HL-60/S4 (cell line): ENCODE data around the gene GYS2.
"Not testable (repeated sequence)": the region's sequence is repeated elsewhere in the genome, so short reads cannot be mapped to it uniquely, and the experiment has no call there.

Source experiments
- in situ Hi-C: fragments of 300-500 bp; cut with MboI; formaldehyde crosslinking; loops from 2 replicates; pipeline ENCODE4 v1.14.3; 2022; ENCODE audit warnings: low sequenced_read_pairs

The GYS2 gene

DNA sequence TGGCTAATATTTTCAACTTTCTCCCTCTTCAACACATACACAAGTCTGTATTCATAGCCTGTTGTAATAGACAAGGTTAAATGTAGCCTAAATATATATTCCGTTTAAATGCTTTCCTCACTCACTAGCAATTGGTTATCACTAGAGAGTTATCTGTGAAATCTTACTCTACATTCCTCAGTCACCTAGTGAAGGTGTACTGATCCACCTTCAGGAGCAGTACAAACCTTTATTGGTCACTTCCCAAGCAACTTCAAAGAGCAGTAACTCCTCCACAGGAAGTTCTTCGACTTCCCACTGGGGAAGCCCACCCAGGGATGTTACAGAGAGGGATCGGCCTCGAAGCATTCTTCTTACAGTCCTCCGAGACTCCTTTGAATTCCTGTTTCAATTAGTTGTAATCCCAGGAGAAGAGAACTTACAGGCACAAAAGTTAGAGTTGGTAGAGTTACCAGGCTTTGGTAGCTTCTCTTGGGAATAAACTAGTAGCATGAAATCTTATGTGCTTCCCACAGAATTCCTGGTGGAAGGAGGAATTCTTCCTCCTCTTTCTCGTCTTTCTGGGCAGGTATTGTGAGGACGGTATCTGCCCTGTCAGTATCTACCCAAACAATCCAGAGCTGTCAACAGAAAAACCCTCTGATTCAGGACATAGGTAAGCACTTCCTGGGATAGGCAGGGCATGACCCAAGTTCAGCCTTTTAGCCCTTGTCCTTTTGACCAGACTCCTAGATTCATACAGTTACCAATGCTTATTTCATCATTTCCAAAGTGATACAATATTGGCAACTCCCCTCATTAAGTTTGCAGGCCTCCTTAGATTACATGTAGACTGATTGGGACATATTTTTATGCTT lies at the start of gene GYS2:
Gene GYS2 (minus strand): TSS at position 603 of the 857 bp plus-strand sequence. CDS start 255 bp downstream, at position 348.
- in situ Hi-C loops, result no loop called here

DNA sequence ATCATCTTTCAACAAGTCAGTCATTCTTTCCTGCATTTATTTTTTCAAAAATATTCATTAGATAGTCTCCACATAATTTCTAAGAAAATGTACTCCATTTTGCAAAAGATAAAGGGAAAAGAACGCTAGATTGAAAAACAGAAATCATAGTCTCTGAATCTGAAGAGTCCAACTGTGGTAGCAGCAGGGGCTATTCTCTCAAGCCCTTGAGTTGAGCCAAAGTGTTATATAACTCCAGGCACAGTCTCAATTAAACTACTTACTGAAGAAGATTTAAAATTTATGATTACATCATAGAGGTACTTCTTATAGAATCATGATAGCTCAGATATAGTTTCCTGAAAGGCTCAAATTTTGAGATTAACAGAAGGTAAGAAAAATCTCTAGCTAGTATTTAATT lies 47.2 kb upstream of the GYS2 start:
- in situ Hi-C loops, result no loop called here

DNA sequence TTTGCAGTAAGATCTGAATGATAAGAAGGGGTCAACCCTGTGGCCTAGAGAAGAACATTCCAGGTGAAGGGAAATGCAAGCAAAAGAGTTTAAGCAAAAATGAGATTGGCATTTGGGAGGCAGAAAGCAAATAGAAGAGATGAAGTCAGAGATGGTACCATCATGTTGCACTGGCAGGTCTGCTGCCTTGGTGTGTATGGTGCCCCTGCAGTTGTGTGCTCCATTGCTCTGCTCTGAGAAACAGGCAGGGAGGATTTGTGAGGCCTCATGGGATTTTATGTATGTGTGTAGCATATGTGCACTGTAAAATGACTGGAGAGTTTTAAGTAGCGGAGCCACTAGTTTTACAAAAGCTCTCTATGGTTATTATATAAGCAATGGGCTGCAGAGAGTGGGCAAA lies 46.4 kb upstream of the GYS2 start:
- in situ Hi-C loops, result no loop called here

DNA sequence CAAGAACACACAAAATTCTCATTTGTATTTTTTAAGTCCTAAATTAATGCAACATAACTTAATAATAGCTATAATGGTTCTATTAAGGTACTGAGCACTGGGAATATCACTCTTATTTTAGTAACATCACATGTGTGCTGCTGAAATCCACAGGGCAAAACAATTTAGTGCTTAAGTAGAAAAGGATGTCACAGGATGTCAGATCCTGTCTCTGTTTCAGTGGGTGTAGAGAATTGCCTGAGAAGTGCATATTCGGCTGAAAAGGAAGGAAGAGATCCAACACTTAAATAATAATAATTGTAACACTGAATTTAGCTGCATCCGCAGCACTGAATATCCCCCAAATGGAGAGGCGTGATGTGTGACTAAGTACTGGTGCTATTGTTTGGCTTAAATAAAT lies 44.4 kb upstream of the GYS2 start:
- in situ Hi-C loops, result no loop called here

DNA sequence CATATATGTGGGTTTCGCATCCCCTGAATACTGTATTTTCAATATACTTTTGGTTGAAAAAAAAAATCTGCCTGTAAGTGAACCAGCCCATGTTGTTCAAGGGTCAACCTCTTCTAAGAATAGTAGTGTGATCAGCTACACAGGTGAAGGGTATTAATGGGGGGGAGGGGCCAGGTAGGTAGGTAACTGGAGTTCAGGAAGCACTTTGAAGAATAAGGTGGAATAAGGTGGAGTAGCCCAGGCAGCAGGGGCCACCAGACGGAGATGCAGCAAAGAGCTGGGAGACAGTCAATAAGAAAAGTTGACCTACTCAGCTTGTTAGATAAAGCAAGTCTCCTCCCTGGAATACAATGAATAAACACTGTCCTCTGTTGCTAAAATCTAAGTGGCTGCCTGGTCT lies 43.7 kb upstream of the GYS2 start:
- in situ Hi-C loops, result no loop called here

DNA sequence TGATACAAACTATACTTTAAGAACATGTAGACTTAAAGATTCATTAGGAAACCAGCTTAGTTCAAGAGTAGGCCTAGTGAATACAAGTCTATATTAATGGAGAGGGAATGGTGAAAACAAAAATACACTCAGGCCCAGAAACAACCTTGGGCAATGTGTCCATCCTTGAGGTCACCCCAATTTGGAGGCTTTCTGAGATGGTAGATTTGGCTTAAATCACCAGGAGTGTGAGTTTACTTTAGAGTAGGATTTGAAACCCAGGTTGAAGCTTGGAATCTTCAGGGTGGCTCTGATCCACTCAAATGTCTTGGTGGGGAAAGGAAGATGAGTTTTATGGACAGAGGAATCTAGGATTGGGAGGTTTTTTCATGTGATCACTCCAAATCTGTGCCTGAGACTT lies 42.5 kb upstream of the GYS2 start:
- in situ Hi-C loops, result no loop called here

DNA sequence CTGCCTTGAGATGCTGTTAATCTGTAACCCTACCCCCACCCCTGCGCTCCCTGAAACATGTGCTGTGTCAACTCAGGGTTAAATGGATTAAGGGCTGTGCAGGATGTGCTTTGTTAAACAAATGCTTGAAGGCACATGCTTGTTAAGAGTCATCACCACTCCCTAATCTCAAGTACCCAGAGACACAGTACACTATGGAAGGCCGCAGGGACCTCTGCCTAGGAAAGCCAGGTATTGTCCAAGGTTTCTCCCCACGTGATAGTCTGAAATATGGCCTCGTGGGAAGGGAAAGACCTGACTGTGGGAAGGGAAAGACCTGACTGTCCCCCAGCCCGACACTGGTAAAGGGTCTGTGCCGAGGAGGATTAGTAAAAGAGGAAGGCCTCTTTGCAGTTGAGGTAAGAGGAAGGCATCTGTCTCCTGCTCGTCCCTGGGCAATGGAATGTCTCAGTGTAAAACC lies 40.4 kb upstream of the GYS2 start:
- in situ Hi-C loops, result not testable (repeated sequence)

DNA sequence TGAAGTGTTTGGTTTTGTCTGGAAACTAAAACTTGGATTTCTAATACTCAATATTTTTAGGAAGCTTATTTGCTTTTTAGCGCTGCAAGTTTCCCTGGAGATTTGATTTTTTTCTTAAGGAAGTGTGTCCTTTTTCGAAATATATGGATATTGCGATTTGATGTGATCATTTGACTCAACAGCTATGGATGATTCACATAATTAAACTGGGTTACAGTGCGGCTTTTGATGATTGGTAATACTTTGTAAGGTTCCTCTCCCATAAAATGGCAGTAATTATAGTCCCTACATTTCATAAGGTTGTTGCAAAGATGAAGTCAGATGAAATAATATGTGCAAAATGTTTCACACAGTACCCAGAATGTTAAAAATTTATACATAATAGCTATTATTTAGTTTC lies 39.9 kb upstream of the GYS2 start:
- in situ Hi-C loops, result no loop called here

DNA sequence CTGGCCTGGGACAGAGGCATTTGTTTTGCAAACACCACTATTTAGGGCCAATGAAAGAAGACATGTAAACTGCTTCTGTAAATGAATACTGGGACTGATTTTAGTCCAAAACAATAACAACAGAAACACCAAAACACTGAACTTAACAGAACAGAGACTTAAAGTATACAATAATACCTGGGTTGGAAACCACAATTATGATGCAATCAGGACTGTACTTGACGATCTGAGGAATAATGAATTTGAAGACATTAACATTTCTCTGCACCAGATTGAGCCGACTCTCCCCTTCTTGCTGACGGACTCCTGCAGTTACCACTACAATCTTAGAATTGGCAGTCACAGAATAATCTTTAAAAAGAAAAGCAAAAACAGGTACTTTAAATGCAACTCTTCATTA lies 39.1 kb upstream of the GYS2 start:
- in situ Hi-C loops, result no loop called here

DNA sequence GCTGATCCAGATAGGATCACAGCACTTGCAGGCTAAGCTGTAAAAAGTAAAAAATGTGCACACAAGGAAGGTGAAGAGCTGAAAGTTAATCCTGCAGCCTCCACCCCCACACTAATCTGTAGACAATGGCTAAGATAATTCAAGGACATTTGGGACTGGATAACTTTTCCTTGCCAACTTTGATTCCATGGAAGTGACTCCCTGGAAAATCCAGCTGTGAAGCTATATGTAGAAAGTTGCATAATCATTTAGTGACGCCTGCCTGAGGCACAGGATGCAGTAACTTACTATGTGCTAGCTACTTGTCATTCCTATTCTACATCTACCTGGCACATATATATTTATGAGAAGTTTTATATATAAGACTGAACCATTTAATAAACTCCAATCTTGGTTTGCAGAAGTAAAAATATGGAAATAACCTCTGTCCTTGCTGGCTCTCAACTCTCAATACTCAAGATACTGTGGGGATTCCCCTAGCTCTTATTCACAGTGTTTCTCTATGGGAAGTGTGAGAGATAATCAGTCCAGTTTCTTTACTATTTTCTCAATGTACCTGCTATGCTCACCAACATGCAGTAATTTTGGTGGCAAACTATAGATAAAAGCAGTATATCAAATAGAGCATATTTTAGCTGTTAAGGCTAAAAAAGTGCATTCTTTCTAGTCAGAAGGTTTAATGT lies 38.2 kb upstream of the GYS2 start:
- in situ Hi-C loops, result no loop called here

DNA sequence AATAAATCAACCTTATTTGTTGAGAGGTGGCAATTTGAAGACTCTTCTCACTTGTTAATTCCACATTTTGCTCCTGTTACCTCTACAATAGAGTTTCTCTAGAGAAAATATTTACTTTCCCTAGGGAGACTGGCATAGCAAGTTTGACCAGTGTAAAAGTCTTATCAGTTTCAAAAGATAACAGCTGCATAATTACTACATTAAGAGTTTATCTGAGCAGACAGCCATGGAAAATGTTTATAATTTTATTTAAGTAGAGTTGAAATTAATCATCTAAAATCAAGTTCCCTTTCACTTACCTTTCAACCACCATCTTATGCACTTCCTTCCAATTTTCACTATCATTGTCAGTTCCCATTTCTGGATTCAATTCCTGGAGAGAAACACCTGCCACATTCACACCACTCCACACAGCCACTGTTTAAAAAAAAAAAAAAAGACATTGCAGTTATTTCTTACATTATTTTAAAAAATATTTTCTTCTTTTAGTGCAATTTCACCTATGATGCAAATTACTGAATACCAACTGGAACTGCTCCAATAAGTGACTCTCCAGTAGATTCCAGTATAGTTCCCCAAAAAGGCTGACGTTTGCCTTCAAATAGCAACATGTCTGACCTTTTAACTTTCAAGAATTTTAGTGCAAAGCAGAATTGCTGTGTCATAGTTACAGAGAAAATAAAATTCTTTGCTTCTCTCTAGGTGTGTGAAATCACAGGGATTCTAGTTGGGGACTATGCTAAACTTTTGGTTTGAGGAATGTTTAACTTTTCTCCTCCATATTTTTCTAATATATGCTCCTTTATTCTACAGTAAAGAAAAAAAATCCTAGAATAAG lies 33.6 kb upstream of the GYS2 start:
- in situ Hi-C loops, result no loop called here

DNA sequence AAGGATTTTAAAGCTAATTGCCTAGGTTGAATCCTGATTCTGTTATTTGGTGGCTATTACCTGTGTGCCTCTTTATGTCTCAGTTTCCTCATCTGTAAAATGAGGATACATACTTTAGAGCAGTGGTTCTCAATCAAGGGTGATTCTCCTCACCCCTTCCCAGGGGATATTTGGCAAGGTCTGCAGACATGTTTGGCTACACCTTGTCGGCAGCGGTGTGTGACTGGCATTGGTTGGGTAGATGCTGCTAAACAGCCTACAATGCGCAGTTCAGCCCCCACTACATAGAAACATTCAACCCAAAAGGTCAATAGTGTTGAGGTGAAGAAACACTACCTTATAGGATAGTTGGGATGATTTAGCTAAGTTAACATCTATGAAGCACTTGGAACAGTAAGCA lies 29.6 kb upstream of the GYS2 start:
- in situ Hi-C loops, result no loop called here

DNA sequence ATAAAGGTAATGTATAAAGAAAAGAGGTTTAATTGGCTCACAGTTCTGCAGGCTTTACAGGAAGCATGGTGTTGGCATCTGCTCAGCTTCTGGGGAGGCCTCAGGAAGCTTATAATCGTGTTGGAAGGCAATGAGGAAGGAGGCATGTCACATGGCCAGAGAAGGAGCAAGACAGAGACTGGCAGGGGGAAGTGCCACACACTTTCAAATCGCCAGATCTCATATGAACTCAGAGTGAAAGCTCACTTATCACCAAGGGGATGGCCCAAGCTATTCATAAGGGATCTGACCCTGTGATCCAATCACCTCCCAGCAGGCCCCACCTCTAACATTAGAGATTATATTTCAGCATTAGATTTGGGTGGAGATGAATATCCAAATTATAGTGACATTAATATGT lies 26.7 kb upstream of the GYS2 start:
- in situ Hi-C loops, result no loop called here

DNA sequence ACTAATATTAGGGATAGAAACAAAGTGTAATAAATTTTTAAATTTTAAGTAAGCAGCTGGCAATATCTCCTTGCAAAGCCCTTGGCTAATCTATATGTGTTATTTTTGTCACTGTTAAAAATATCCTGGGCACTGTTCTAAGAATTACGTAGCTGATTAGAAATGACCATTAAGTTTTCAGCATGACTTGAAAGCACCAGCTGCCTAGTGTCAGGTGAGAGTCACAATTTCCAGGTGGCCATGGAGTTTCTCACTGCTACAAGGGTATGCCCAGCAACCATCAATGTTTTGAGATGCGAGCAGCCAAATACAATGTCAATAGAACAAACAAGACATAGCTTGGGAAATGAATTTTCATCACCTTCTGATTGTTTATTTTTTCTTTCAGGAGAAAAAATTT lies 23.3 kb upstream of the GYS2 start:
- in situ Hi-C loops, result no loop called here

DNA sequence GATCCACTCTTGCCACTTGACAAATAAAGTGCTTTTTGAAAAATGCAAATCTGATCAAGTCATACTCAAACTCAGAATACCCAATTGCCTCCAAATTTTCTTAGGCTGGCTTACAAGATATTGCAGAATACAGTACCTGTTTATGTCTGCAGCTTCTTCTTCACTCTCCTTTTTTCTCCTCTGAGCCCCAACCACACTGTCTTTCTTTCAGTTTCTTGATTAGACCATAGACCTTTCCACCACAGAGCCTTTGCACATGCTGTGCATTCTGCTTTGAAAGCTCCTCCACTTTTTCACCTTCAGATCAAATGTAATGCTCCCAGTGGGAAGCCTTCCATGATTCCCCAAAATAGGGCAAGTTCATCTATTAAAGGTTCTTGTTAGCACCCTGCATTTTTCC lies 13.9 kb upstream of the GYS2 start:
- in situ Hi-C loops, result no loop called here

DNA sequence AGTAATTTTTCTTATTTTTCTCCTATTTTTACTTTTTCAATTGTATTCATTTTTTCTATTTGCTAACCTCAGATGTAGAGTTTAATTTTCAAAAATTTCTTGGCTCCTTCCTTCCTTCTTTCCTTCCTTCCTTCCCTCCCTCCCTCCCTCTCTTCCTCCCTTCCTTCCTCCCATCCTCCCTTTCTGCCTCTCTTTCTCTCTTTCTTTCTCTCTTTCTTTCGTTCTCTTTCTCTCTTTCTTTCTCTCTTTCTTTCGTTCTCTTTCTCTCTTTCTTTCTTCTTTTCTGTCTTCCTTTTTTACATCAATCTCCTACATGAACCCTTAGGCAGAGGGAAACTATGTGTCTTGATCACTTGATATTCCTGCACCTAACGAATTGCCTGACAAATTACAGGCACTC lies 12.4 kb upstream of the GYS2 start:
- in situ Hi-C loops, result no loop called here

DNA sequence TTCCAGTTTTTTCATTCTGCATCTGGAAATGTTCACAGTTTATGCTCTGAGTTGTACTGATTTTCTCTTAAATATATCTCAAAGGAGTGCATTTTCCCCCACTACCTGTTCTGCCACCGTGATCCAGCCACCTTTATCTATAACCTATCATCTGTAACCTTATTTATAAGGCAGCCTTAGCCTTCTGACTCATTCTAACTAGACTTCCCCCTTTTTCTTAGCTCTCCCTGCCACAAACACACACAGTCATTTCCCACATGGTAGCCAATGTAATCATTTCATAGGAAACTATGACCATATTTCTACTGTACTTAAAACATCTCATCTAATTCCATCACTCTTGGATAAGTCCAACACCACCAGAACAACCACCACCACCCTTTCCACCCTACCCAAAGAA lies 10.8 kb upstream of the GYS2 start:
- in situ Hi-C loops, result no loop called here

DNA sequence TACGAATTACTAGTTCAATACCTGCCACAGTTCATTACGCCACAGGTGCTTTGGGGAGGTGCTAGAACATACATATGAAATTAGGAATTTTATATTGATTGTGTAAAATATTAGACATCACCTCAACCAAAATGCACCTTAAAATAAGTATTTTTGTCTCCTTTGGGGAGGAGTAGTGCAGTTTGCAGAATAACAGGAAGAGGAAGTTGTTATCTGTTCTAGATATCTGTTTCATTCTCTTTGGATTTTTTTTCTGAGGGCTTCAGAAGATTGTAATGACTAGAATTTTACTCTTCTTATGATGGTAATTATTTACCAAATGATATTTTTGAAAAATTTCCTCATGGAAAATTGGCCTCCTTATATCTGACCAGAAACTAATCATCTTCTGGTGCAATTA lies 9.9 kb upstream of the GYS2 start:
- in situ Hi-C loops, result no loop called here

DNA sequence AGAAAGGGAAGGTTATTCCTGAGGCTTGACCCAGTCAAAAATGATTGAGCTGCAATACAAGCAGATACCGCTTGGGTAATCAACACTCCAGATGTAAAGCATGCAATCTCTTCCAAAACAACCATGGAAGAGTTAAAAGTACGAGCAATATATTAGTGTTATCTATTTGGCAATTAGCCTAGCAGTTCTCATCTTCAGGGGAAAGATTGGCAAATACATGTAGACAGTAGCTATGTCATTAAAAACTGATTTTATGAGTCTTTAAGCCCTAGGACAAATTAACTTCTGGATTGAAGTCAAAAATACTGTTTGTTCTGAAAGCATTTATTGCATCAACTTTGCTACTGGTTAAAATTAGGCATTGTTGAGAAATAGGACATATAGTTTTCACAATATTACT lies 9.3 kb upstream of the GYS2 start:
- in situ Hi-C loops, result no loop called here

DNA sequence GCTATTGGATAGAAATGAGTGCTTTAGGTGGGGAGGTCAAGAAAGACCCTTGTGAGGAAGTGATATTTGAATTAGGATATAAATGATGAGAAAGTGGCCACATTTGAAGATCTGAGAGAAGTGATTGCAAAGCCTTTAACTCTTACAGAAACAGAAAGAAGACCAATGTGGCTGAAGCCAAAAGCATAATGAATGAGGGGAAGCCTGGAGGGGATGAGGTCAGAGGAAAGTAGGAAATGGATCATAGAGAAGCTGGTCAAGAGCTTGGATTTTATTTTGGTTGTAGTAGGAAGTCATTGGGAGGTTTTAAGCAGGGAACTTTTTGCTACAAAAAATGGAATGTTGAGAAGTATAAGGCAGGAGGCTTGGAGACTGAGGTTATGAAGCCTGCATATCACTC lies 3.5 kb upstream of the GYS2 start:
- in situ Hi-C loops, result no loop called here

DNA sequence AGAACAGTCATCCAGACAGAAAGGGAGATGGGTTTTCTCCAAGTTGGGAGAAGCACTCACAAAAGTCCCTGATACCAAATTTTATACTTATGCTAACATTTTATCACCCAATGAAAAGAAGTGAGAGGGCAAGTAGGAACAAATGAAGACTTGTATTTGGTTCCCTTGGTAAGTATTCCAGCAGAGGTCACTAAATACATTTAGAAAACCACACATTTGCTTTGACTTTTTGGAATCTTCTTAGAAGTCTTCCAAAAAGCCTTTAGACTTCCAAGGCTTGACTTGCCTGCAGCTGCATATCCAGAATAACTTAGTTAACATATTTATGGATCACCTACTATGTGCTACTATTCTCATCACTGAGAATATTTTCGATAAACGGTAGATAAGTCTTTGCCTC lies 3.1 kb upstream of the GYS2 start:
- in situ Hi-C loops, result no loop called here

DNA sequence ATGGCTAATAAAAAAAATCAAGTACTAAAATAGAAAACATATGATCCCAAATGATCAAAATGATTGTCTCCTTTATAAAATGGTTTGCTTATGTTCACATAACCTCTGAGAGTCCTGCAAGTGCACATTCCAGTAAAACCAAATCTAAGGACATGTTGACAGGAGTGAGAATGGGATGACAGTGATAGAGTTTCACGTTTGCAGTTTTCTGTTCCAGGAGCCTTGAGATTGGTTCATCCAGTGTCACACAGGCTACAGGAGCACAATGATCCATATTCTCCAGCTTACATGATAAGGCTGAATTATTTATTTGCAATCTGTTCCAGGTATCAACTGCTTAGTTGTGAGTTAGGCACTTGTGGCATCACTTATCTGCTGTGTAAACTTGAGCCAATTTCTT lies 1.5 kb upstream of the GYS2 start:
- in situ Hi-C loops, result no loop called here
